GM11168 (cell line): ENCODE data around the gene SELENOH.

ENCODE experiments used
- in situ Hi-C: fragments of 300-500 bp; cut with MboI; formaldehyde crosslinking; loops from one replicate; pipeline ENCODE4 v1.12.0; 2022; ENCODE audit warnings: low sequenced_read_pairs; ENCODE audit not compliant: unreplicated experiment

The SELENOH gene

DNA sequence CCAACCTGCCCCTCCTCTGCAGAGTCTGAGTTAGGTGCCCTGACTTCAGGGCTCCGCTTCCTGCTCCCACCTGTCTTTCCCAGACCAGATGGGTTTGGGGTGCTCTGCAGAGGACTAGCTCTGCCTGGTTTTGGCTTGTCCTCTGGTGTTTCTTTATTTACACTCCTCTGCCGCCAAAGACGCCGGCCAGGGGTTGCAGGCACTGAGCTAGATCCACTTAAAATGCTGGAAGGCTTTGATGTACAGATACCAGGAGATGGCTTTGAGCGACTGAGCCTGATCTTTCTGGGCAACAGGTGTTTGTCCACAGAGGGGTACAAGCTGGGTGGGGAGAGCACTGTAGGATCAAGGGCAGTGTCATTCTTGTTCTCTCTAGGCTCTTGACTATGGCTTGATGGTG is 3.9 kb downstream of the SELENOH start:
- in situ Hi-C loops = loop anchor here (5.0 kb wide), 1 partner anchor 57 kb away; no protein-coding TSS in a partner anchor

DNA sequence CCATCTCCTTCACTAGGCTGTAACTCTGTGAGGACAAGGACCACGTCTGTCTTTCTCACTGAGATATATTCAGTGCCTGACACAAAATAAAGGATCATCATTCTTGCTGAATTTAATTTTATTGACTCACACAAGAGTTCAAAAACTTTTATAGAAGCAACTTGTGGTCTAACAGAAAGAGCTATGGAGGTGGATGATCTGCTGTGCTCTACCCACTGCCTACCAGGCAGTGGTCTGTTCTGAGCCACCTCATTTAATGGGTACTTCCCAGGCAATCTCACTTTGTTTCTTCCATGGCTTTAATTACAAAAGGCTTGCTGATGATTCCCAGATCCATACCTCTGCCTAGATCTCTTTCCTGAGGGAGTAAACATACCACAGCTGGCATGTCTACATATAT is 5.6 kb downstream of the SELENOH start:
- in situ Hi-C loops = loop anchor here (5.0 kb wide), 1 partner anchor 55 kb away; no protein-coding TSS in a partner anchor

DNA sequence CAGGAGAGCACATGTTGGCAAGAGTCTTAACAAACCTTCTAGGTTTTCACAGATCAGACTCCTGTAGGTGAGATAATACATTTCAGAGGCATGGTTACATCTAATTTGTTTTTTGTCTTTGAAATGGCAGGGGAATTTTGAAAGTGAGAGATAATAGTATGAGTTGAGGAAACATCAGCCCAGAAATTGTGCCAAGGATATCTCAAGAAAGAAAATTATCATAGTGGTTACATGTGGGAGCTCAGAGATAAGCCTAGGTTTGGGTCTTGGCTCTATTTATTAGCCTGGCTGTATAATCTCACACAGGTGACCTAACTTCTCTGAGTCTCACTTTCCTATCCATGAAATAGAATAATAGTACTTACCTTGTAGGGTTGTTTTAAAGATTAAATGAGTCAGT is 9.9 kb downstream of the SELENOH start:
- in situ Hi-C loops = no loop called here

DNA sequence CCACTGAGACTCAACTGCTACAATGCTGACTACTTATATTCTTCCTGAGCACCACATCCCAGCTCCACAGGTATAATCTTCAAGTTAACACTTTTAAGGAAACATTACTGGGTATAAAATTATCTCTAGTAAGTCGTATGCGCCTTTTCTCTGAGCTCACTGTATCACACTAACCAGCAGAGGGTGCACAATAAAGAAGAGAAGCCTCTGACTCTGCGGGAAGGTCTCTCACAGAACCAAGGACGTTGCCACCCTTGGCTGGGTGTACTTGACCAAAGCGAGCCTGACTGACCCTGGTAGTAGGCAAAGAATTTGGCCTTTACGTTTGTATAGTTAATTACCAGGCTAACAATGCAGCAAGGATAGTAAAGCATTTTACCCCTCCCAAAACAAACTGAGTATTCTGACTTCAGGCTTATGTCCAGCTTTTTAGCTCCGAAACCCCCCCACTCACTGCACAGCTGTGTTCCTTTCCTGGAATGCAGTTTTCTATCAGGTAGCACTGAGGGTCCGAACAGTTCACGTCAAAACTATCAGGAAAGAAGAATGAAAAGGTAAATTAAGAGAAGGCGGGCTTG is 10.5 kb downstream of the SELENOH start, which contains the start of gene BTBD18:
Gene BTBD18, minus strand, starts transcription at position 144 of the 578 bp plus-strand sequence. CDS start 631 bp downstream, outside the sequence.
- in situ Hi-C loops = no loop called here

DNA sequence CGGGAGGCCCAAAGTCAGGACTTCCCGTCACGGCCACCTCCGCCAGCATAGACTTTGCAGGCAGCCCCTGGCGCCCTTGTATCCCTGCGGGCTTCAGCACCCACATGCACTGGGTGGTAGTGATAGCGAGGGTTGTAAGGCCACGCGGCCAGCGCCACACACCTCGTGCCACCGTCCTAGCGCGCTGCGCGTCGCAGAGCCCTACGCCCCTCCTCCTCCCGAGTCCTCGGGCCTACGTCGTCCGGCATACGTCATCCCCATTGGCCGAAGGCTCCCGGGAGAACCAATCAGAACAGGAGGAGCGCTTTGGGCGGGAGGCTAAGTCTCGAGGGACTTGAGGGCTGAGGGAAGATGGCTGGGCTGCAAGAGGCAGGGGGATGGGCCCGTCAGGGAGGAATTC is 11.7 kb downstream of the SELENOH start:
- in situ Hi-C loops = no loop called here

DNA sequence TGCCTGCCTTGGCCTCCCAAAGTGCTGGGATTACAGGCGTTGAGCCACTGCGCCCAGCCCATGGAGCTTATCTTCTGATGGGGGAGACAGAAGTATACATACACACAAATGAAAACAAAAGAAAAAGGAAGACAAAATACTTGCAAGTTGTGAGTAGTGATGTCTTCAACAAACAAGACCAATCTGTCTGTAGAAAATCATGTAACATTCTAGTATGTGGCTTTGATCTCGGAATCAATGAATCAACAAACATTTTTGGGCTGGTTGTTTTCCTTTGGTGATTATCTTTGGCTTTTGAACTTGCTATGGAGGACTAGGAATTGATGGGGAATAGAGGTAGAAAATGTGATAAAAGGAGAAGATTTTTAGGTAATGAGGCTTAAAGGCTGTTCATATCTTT is 16.9 kb downstream of the SELENOH start:
- in situ Hi-C loops = no loop called here

DNA sequence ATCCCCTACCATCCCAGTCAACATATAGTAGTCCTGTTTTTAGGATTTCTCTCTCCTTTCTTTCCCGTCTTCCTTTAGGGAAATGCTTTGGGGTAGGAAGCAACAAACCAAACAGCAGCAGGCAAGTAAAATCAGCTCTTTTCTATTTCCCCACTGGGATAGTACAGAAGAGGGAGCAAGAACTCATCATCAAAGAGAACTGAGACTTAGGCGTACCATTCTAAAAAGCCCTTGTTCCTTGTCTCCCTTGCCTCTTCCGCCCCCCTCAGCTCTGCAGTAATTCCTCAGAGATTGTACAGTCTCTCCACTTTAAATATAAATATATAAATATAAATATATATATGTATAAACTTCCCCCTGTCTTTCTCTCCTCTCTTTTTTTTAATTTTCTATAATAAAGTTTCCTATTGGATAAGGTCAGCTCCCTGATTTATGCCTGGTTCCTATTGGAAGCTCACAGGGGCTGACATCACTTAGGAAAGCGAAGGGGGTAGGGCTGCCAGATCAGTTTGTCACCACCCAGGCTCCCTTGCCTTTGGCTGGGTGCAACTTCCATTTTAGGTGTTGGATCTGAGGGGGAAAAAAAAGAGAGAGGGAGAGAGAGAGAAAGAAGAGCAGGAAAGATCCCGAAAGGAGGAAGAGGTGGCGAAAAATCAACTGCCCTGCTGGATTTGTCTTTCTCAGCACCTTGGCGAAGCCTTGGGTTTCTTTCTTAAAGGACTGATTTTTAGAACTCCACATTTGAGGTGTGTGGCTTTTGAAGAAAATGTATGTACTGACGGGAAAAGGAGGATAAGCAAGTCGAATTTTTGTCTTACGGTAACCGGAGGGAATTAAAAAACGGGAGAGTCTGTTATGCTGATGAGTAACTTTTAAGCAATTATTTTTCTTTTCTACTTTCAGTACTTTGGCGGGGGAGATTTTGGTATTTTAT is 20.3 kb downstream of the SELENOH start, which contains the start of gene CTNND1:
Gene CTNND1, plus strand, starts transcription at position 502 of the 934 bp plus-strand sequence. CDS start 29,677 bp downstream, outside the sequence.
- in situ Hi-C loops = no loop called here

DNA sequence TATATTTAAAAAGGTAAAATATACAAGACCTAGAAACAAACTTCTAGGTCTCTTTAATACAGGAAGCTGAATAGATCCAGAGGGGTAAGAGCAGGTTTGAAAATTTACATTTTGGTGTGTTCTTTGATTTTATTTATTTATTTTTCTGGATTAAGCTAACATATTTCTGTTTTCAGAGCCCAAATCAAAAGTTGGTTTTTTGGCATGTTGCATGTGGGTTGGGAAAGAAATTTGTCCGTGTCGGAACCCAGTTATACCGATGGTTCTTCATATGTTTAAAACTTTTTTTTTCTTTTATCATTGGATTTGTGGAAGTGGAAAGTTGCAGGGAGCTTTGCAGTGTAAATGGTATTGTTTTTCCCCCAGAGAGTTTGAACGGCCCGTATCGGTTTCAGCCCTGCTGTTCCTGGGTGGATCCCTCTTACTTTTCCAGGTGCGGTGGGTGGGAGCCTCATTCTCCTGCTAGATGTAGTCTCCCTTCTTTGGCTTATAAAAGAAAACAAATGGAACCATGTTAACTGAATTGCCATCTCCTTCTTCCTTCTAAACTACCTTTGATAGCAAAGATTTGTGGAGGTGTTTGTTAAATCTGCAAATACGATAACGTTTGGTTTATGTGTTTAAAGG is 21.1 kb downstream of the SELENOH start:
- in situ Hi-C loops = no loop called here

DNA sequence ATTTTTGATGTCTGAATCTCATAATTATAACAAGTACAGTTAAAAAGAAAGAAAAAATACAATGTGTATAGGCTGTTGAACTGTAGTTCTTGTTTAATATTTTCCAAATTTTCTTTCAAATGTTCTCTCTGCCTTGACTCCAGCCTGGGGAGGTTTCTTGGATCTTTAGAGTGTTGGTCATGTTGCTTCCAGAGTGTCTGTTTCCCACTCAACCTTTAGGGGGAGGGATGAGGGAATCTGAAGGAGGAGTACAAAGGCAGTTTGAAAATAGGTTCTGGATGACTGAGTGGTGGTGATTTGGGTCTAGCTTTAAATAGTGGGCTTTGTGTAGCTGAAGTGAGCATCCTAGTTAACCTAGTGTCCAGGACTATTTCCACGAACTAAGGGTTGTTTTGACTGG is 22.3 kb downstream of the SELENOH start:
- in situ Hi-C loops = no loop called here

DNA sequence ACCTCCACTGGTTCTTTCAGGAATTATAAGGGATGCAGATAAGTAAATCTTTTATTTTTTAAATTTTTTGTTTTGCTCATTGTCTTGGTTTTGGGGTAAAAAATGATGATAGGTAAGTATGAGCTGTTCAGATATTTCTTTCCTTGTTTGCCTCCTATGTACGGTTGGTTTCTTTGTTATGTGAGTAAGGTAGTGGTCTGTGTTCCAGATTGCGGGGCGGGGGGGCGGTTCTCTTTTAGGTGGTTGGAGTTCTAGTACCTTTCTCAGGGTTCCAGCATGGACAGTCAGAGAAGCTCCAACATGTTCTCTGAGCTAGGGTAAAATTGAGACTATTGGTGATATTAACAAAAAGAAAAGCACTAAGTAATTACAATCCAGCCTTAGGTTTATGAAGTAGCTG is 22.7 kb downstream of the SELENOH start:
- in situ Hi-C loops = no loop called here

DNA sequence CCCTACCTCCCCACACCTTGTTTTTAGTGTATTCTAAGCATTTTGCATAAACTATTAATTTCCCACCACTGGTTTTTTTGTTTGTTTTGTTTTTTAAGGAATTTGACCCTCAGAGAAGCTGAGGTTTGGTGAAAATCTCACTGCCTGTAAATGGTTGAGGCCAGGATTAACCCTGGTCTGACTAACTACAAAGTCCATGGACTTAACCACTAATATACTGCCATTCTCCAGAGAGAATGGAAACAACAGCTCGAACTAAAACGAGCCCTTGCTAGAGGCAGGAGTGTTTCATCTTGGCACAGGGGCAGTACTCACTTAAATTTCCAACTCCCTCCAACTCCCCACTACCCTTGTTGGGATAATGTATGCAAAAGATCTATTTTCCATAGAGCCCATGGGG is 23.3 kb downstream of the SELENOH start:
- in situ Hi-C loops = no loop called here

DNA sequence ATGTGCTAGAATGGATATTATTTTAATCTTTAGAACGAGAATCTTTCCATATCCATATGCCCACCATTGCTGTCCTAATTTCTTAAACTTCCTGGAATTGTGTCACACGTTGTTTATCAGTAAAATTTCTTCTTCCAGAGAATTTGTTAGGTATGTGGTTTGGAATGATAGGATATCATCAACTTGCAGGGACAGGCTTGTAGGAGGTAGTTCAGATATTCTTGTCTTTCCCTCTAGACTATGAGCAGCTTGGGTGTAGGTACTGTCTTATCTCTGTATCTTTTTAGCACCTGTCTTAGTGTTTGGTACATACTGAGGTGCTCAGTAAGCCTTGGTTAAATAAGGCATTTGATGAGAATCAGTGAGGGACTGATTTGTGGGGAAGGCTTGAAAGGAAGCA is 23.7 kb downstream of the SELENOH start:
- in situ Hi-C loops = no loop called here

DNA sequence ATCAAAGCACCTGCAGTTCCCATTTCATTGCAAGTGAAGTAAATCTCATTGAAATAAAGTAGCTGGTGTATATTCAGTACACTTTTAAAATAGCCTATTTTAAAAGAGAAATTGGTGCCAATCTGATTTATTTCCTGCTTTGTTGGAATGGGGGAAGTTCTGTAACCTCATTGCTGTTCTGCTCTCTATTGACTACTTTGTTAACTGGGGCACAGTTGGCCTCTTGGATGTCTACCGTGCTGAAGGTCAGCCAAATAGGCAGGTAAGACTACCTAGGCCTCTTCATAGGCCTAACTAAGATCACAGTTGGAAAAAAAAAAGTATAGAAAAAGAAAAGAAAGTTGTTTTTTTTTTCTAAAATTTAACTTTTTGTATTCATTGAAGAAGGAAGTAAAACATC is 29.5 kb downstream of the SELENOH start:
- in situ Hi-C loops = no loop called here

DNA sequence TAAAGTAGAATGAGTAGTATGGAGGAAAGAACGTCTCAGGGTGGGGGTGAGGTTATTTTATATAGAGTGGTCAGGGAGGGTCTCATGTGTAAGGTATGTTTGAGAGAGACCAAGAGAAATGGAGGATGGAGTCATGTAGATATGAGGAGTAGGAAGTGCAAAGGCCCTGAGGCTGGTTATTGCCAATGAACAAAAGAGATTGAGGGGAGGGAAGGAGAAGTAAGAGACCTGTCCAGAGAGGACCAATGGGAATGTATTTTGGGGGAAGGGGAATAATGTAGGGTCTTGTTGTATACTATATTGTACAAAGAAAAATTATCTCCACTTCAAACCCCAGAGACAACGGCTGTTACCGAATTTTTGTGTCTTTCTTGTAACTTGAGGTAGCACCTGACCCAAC is 30.1 kb downstream of the SELENOH start:
- in situ Hi-C loops = no loop called here

DNA sequence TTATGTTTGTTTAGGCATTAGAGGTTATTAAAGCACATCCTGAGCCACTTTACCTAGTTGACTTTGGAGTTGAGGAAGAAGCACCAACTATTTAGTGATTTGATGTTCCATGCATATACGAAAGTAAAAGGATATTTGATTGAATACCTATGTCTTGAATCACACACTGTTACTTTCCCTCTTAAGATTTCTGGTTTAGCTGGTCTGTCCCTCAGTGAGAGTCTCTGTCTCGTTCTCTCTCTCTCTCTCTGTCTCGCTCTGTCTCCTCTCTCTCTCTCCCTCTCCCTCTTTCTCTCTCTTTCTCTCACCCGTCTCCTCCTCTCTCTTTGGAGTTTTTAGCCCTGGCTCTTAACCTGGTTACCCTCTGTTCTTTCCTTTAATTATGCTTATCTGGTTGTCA is 31.3 kb downstream of the SELENOH start:
- in situ Hi-C loops = no loop called here

DNA sequence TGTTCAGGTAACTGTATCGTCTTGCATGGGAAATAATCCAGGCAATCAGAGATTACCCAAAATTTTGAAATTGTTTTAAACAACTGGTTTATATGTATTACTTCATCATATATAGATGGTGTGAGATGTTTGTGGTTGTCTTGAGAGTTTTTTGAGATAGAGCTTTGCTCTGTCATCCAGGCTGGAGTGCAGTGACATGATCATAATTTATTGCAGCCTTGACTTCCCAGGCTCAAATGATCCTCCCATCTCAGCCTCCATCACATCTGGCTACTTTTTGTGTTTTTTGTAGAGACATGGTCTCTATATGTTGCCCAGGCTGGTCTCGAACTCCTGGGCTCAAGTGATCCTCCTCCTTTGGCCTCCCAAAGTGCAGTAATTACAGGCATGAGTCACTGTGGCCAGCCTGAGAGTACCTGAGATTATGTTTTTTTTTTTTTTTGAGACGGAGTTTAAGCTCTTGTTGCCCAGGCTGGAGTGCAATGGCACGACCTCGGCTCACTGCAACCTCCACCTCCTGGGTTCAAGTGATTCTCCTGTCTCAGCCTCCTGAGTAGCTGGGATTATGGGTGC is 31.8 kb downstream of the SELENOH start:
- in situ Hi-C loops = no loop called here

DNA sequence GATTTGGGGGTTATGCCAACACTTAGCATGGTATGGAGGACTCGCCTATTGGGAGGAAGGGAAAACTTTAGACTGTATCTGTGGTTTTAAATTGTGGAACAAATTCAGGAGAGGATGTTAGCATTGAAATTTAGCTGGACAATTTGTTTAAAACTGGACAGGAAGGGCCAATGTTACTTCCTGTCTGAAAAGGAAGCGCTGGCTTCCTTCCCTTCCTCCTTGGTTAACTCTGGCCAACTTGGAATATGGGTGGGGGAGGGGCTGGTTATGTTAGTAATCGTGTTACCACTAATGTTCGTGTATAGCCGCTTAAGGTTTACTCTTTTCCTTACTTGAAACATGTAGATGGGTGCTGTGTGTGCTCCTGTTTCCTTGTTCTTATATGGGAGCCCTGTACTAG is 34.2 kb downstream of the SELENOH start:
- in situ Hi-C loops = no loop called here

DNA sequence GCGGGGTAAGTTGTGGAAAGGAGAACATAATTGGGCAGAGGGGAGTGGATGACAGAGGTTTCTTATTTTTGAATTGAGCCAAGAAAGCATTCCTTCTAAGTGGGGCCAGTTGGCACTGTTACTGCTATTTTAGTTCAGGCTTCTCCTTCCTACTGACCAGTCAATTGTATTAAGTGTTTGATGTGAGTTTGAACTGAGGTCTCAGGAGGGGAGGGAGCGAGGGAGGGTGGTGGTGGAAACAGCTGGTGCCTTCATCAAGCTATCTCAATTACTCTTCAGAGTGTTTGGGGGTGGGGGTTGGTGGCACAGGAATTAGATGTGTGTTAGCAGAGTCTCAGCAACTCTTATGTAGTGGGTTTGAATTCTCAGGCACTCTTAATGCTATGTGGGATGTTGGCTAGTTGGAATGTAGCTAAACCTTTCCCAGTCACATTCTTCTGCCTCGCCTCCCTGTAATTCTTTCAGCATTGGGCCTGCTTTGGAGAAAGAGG is 34.8 kb downstream of the SELENOH start:
- in situ Hi-C loops = no loop called here

DNA sequence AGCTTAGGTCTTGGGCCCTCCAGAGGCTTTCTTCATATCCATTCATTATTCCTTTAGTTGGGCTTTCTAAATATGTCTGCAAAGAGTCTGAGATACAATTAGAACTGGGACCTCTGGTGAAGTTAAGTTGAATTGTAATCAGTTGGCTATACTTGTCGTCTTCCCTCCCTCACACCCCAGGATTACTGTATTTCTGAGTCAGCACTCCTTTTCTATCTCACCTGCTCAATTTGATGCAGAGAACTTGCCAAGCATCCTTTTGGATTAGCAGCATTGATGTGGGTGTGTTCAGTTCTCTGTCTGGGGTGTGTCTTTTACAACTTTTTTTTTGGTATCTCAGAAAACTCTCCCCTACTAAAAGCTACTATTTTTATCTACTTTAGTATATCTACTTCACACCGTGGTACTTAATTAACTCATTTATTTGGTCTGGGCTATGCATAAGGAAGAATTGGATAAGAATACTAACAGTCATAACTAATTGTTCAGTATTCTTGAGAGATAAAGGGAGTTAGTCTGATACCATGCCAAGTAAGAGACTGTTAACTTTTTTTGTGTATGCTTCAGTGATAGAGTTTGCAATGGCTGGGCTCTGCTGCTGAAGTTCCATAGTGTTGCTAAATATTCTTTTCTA is 35.4 kb downstream of the SELENOH start:
- in situ Hi-C loops = no loop called here

DNA sequence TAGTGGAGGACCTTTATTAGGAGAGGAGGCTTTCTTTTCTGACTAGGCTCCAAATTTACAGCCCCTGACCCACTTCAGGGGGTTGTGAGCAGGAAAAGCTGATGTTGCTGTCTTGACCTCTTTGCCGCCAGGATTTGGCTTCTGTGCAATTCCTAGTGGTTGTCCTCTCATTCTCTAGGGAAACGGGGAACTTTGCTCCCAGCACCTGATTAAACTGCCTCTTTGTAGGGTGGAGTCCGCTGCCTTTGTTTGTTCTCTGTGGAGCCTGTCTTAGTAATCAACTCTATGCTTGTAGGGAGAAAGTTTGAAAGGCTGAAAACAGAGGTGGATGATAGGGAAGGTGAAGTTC is 36.7 kb downstream of the SELENOH start:
- in situ Hi-C loops = no loop called here
